Measurements from ENCODE around the gene DIP2C. TPM values are rescaled to one million over a fixed set of nuclear protein-coding genes. Genes with fewer than 3 reads are reported as not detected.
A peak's percentile ranks its signal among the peaks of the same experiment; 100 is the strongest.

The DIP2C gene
- total RNA-seq, 4 donors from 2014 or later, result 8.4 to 22.7 (median 16.8) TPM

DNA sequence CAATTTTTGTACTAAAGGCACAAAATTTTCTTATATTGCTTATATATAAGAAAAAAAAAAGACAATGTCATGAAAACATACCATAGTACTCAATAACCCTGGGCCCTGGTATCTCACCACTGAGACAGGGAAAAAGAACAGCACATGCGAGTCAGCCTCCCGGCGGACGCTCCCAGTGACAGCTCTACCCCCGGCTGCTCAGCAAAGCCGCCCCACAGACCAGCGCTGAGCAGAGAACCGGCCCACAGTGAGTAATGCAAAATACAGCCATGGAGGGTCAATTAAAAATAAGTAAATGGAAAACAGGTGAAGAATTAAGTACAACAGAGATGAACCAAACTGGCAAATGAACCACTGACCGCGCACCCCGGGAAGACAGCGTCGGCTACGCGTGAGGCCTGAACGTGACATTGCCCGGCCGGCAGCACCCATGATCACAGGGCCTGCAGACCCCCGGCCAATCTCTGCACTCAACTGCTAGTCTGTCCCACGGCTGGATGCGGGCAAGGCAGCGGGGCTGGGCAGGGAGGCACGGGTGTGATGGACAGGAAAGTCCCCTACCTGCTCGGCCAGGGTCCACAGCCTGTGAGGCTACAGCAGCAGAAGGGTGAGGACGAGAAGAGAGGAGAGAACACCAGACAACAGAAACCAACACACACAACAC is 378.4 kb downstream of the DIP2C start:
- peak in 2 of 3 donors; percentile 16 to 42 for DNase-seq
- TF ChIP-seq CTCF (IDR thresholded peaks at IDR 0.05) (no peak), POLR2A (IDR thresholded peaks at IDR 0.05) (no peak)
- no peaks in the 10 kb centered on the region for H3K27me3 ChIP-seq
- peaks cover 0 to 6% (median 0%) of the 10 kb centered on the region in 3 donors for H3K36me3 ChIP-seq
- peaks cover 0 to 20% (median 5%) of the 10 kb centered on the region in 4 donors for H3K4me1 ChIP-seq
- no peak overlapping the region for H3K4me3 ChIP-seq
- no peaks in the 10 kb centered on the region for H3K9me3 ChIP-seq
- peak overlapping the region in 2 of 4 donors; percentile 58 to 73 for H3K27ac ChIP-seq

GRCh38 chr10:310371-310770 is 379.1 kb downstream of the DIP2C start:
- H3K36me3 ChIP-seq, result peaks cover 0 to 6% (median 0%) of the 10 kb centered on the region in 3 donors
- H3K4me3 ChIP-seq, result no peak overlapping the region
- TF ChIP-seq CTCF (IDR thresholded peaks at IDR 0.05), result no peak
- TF ChIP-seq POLR2A (IDR thresholded peaks at IDR 0.05), result no peak
- H3K9me3 ChIP-seq, result no peaks in the 10 kb centered on the region
- peaks cover 0 to 20% (median 5%) of the 10 kb centered on the region in 4 donors for H3K4me1 ChIP-seq
- no peak overlapping the region for H3K27ac ChIP-seq
- no peaks in the 10 kb centered on the region for H3K27me3 ChIP-seq
- no peak for DNase-seq

- H3K9me3 ChIP-seq, result no peaks in the 10 kb centered on the region
- no peaks in the 10 kb centered on the region for H3K27me3 ChIP-seq
- no peak overlapping the region for H3K4me3 ChIP-seq
- peaks cover 0 to 20% (median 5%) of the 10 kb centered on the region in 4 donors for H3K4me1 ChIP-seq
- H3K36me3 ChIP-seq, result peaks cover 0 to 6% (median 0%) of the 10 kb centered on the region in 3 donors
- TF ChIP-seq CTCF (IDR thresholded peaks at IDR 0.05) (no peak), POLR2A (IDR thresholded peaks at IDR 0.05) (no peak)
- H3K27ac ChIP-seq, result peak overlapping the region; percentile 27 to 75 (median 57)
- peak in 2 of 3 donors; percentile 49 to 57 for DNase-seq
Measured at GRCh38 chr10:308572-309085, 380.8 kb downstream of the DIP2C start.

- Histone ChIP-seq H3K4me3 (no peak overlapping the region), H3K27me3 (no peaks in the 10 kb centered on the region), H3K27ac (peak overlapping the region; percentile 27 to 75 (median 57)), H3K4me1 (peaks cover 0 to 20% (median 5%) of the 10 kb centered on the region in 4 donors), H3K36me3 (peaks cover 0 to 6% (median 0%) of the 10 kb centered on the region in 3 donors), H3K9me3 (no peaks in the 10 kb centered on the region)
- DNase-seq, result peak in 2 of 3 donors; percentile 40 to 49
- TF ChIP-seq POLR2A (IDR thresholded peaks at IDR 0.05), result no peak
- peak in 2 of 6 experiments; percentile 16 to 17 for TF ChIP-seq CTCF (IDR thresholded peaks at IDR 0.05)
Measured at GRCh38 chr10:308101-308500, 381.4 kb downstream of the DIP2C start.

DNA sequence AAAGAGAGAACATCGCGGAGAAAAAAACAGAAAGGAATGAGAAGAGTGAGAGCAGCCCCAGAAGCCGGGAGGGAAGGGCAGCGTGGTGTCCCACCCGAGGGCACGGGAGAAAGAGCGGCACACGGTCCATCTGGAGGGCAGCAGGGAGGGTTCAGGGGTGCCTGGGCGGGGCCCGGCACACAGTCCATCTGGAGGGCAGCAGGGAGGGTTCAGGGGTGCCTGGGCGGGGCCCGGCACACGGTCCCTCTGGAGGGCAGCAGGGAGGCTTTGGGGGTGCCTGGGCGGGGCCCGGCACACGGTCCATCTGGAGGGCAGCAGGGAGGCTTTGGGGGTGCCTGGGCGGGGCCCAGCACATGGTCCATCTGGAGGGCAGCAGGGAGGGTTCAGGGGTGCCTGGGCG is 381.8 kb downstream of the DIP2C start:
- TF ChIP-seq CTCF (IDR thresholded peaks at IDR 0.05), result no peak
- DNase-seq, result peak in 1 of 3 donors; percentile 40
- H3K36me3 ChIP-seq, result peaks cover 0 to 8% (median 0%) of the 10 kb centered on the region in 3 donors
- peaks cover 0 to 20% (median 5%) of the 10 kb centered on the region in 4 donors for H3K4me1 ChIP-seq
- no peak overlapping the region for H3K4me3 ChIP-seq
- H3K9me3 ChIP-seq, result no peaks in the 10 kb centered on the region
- no peaks in the 10 kb centered on the region for H3K27me3 ChIP-seq
- H3K27ac ChIP-seq, result peak overlapping the region; percentile 27 to 75 (median 57)
